Measurements from ENCODE around the gene HUNK.

HUNK gene

DNA sequence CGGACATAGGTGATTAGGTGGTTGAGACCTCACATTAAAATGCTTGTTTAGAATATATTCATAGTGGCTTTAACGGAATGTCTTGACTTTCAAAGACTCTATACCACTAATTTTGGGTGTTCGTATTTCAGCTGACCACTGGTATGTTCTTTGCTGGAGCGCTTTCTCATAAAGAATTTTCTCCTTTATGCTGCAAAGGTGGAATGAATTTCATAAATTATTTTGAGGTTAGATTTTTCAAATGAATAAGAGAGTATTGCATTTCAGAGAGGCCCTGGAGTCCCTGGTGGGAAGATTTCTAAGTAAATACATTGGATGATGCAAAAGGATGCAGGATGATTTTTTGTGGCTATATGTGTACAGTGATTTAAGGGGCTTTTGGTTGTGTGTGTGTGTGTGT, 55.8 kb downstream of the HUNK start:
- TF ChIP-seq CTCF (IDR thresholded peaks at IDR 0.05; ENCODE audit: low read depth, low read length), result no peak
- no peak overlapping the region for H3K4me3 ChIP-seq (ENCODE audit: low read depth, low read length)

DNA sequence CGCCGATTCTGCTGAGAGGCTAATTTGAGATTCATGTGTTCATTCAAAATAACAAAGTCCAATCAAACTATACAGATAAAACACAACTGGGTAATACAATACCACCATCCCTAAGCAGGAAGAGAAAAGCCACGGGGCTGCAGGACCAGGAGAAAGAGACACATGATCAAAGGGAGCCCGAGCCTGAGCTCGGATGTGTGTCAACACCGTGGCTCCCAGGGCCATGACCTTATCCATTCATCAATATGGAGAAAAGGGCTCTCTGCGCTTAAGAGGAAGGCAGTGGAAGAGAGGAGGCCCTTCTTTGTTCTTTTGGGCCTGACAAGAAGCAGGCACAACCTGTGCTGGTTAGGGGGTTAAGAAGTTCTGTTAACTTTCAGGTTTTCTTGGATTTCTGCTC, 56.7 kb downstream of the HUNK start:
- no peak for TF ChIP-seq CTCF (IDR thresholded peaks at IDR 0.05; ENCODE audit: low read depth, low read length)
- H3K4me3 ChIP-seq (ENCODE audit: low read depth, low read length), result no peak overlapping the region

DNA sequence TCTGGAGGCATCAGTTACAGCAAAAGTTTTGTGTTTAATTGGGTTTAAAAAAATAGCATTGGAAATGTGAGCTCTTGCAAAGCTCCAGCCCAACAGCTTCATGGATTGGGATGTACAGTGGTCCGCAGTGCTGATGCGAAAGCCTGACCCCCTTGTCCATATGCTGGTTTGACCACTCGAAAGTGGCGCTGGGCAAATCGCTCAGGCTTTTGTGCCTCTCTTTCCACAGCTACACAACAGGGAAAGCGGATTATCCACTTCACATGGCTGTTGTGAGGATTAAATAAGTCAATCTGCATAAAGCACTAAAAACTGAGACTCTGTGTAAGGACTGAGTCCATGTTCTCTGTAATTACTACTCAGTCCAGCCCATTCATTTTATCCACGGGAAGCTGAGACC, 57.2 kb downstream of the HUNK start:
- no peak for TF ChIP-seq CTCF (IDR thresholded peaks at IDR 0.05; ENCODE audit: low read depth, low read length)
- no peak overlapping the region for H3K4me3 ChIP-seq (ENCODE audit: low read depth, low read length)

DNA sequence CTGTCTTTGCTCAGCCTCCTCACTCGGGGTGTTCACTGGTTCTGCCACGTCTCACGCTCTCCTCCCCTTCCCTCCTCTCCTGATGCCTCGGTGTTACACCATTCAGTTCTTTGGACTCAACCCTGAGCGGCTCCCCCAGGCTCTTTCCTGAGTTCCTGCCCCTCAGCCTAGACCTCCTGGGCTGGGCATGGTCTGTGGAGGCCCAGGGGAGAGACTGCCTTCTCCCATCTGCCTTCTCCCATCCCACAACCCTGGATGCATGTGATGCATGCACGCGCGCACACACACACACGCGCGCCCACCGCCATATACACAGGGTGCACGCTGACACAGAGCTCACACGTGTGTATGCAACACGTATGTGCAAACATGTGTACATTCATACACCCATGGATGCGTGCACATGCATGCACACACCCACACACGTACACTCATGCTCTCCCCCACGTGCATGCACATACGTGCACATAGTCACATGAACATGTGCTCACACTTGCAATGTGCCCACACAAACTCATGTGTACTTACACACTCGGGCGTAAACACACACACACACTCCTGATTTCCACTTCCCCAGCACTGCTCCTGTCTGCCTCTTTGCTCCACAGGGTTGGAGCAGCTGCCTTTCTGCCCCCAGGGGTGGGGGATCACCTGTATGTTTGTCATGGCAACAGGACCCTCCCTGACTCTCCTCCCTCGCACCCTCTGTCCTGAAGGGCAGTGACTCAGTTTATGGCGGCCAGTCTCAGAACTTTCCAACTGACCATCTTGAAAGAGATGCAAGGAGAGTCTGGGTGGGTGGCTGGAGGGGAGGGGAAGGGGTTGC, 59.0 kb downstream of the HUNK start:
- H3K4me3 ChIP-seq (ENCODE audit: low read depth, low read length), result no peak overlapping the region
- TF ChIP-seq CTCF (IDR thresholded peaks at IDR 0.05; ENCODE audit: low read depth, low read length), result no peak

DNA sequence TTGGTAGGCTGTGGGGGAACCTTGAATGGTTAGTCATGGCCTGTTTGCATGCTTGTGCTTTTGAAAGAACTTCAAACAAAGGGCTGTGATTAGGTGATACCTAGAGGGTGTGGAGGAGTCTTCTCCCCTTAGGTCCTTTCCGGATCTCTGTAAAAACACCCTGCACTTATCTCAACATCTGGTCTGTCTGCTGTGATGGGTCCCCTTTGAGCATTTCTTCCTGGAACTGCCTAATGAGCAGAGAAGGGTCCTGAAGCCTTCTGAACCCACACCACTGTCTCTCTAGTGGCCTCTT, 59.6 kb downstream of the HUNK start:
- H3K4me3 ChIP-seq (ENCODE audit: low read depth, low read length), result no peak overlapping the region
- no peak for TF ChIP-seq CTCF (IDR thresholded peaks at IDR 0.05; ENCODE audit: low read depth, low read length)

GRCh38 chr21:31937303-31937702, 64.5 kb downstream of the HUNK start:
- no peak for TF ChIP-seq CTCF (IDR thresholded peaks at IDR 0.05; ENCODE audit: low read depth, low read length)
- no peak overlapping the region for H3K4me3 ChIP-seq (ENCODE audit: low read depth, low read length)

- H3K4me3 ChIP-seq (ENCODE audit: low read depth, low read length), result no peak overlapping the region
- TF ChIP-seq CTCF (IDR thresholded peaks at IDR 0.05; ENCODE audit: low read depth, low read length), result no peak
Measured at GRCh38 chr21:31938330-31939301, 65.8 kb downstream of the HUNK start.
